ENCODE data around the gene CLCN1.

CLCN1 gene

GRCh38 chr7:143337216-143337615 is 21.3 kb downstream of the CLCN1 start:
- DNase-seq (ENCODE audit: low spot score), result no peak

DNA sequence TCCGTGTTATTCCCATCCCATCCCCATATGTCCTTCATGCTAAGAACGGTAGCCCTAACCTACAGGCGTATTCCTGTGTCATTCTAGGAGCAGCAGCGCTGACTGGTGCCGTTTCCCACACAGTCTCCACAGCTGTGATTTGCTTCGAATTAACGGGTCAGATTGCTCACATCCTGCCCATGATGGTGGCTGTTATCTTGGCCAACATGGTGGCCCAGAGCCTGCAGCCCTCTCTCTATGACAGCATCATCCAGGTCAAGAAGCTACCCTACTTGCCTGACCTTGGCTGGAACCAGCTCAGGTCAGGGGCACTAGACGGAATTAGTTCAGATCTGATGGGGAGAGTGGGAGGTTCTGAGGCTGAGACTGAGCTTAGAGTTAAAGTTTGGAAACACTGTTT is 25.9 kb downstream of the CLCN1 start:
- no peak for DNase-seq (ENCODE audit: low spot score)

DNA sequence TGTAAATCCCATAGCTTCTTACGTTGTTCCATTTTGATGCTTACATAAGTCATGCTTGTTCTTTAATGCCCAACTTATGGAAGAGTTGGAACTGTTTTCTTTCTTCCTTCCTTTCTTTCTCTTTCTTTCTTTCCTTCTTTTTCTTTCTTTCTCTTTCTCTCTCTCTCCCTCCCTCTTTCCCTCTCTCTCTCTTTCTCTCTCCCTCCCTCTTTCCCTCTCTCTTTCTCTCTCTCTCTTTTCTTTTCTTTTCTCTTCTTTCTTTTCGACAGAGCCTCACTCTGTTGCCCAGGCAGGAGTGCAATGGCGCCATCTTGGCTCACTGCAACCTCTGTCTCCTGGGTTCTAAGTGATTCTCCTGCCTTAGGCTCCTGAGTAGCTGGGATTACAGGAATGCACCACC is 27.7 kb downstream of the CLCN1 start:
- DNase-seq (ENCODE audit: low spot score), result no peak

- DNase-seq (ENCODE audit: low spot score), result peak; percentile 83
Observed at GRCh38 chr7:143345428-143345900, 29.6 kb downstream of the CLCN1 start.

DNA sequence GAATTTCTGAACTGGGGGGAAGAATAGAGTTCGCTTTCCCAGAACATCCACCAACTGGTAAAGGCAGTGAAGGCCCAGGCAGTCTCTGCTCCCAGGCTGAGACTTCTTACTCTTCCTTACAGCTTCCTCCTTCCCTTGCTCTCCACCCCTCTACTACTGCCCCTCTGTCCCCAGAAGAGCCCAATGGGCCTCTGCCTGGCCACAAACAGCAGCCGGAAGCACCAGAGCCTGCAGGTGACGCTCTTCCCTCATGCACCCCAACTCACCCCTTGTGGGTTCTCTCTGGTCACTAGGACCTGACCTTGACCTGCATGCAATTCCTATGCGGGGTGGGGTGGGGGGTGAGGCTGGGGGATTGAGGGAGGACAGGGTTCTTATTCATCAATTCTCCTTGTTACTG is 30.1 kb downstream of the CLCN1 start:
- DNase-seq (ENCODE audit: low spot score), result no peak

DNA sequence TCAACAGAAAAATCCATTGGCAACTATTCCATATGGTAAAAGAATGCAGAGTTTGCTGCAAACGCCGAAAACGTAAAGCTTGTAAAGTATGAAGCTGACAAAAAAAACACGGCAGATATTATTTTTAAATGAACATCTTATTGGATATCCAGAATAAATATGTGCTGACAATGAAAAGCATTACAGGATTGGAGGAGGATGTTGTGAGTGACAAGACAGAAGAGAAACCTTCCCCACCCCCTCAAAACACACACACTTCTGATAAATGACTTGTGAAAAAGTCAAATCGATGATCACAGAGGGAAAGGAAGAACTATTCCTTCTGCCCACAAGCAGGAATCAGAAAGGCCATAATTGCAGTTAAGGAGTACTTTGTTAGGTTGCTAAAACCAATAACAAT is 32.0 kb downstream of the CLCN1 start:
- no peak for DNase-seq (ENCODE audit: low spot score)

GRCh38 chr7:143351060-143351459 is 35.1 kb downstream of the CLCN1 start:
- DNase-seq (ENCODE audit: low spot score), result no peak

- DNase-seq (ENCODE audit: low spot score), result no peak
Observed at GRCh38 chr7:143351574-143351973, 35.7 kb downstream of the CLCN1 start.

DNA sequence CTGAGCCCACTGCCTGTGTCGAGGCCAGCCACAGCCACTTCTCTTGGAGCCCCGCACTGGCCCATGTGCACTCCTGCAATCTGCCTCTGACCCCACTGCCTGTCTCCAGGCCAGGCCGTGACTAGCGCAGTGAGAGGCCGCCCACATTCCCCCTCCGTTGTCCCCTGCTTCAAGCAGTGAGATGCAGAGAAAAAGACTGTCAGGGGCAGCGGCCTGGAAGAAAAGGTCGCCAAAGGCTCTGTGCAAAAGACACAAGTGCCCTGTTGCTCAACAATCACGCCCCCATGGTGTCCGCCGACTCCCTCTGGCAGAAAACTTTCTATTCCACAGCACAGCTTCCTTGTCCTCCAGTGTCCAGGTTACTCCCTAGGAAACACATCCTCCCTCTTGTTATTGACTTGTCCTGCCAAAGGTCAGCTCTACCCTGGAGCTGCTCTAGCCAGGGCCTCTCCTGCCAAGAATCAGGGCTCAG is 36.7 kb downstream of the CLCN1 start:
- DNase-seq (ENCODE audit: low spot score), result no peak

DNA sequence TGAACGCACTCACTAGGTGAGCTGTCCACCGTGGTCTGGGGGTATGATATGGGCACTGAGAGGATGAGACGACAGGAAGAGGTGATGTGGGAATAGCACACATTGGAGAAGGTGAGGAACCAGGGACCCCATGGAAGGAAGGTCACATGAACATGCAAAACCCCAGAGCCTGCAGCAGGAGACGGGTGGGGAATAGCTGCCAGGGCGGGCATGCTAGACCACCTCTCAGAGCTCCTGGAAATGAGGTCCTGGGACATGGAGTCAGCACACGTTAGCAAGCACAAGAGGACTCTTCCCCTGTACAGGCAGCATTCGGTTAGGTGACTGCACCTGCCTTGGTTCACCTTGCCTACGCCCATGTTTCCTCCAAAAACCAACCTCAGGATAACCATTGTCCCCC is 38.5 kb downstream of the CLCN1 start:
- DNase-seq (ENCODE audit: low spot score), result no peak

- no peak for DNase-seq (ENCODE audit: low spot score)
Observed at GRCh38 chr7:143354965-143355364, 39.1 kb downstream of the CLCN1 start.

GRCh38 chr7:143355450-143356385 is 39.8 kb downstream of the CLCN1 start:
- DNase-seq (ENCODE audit: low spot score), result peak; percentile 44

- DNase-seq (ENCODE audit: low spot score), result no peak
Observed at GRCh38 chr7:143356414-143357050, 40.6 kb downstream of the CLCN1 start.

DNA sequence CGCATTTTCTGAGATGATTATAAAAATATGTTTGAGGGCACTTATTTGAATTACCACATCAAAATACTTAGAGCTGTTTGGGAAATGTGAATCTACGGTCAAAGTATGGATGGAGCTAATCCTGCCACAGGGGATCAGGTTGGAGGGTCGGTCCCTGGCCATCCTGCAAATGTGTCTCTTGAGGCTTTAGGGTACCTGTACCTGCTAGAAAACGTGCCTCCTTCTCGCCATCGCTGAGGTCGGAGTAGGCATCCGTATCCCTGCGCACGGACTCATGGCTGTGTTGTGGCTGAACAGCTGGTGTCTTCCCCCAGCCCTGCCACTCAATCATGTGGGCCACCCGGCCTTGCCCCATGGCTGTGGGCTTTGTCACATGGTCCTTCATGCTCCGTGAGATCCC is 42.7 kb downstream of the CLCN1 start:
- DNase-seq (ENCODE audit: low spot score), result no peak

DNA sequence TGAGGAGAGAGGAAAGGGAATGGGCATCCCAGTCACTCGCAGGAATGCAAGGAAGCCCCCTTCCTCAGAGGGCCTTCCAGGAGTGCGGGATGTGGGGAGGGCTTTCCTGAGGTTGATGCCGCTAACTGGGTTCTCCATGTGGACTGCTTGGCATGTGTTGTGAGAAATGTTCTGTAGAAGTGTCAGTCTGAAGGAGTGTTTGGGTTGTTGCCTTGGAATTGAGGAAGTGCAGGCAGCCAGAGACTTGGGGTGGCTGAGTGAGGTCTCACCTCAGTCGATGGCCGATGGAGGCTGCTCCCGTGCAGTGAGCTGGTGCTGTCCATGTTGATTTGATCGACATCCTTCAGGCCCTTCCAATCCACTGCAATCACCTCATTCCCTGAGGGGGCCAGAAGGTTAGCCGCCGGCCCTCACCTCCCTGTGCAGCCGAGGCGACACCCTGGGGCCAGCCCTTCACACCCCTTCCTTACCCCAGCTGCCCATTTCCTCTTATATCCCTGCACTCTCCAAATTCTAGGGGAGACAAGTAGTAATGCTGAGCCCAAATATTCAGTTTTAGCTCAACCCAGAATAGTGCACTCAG is 44.0 kb downstream of the CLCN1 start:
- DNase-seq (ENCODE audit: low spot score), result no peak

DNA sequence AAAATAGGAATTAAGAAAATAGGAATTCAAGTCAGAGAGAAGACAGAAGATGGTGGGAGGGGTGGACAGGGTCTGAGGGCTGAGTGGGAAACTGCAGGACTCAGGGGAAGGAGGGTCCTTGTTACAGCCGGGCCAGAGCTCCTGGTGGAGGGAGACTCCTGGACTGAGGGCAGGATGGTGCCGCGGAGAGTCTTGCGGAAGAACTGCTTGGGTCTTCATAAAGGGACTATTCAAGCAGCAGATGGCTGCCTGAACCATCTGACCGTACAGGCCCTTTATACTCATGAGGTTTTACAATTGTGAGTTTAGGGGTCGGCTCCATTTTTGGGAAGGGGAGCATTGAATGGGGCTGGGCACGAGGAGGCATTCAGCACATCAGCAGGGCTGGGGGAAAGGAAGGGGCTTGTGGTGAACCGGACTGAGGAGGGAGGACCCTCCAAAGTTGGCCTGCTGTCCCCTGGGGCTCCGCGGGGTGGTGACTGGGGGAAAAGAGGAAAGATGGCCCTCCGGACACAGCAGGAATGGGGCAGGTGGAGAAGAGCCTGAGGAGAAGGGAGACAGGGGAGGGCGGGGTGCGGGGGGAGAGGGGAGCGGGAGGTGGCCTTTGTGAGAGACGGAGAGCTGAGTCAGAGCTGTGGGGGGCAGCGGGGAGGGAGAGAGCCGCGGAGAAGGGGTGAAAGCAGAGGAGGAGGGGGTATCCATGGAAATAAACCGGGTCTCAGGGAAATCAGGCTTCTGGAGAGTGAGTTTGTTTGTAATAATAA is 45.1 kb downstream of the CLCN1 start:
- peak; percentile 84 for DNase-seq (ENCODE audit: low spot score)

GRCh38 chr7:143361552-143362130 is 45.7 kb downstream of the CLCN1 start:
- DNase-seq (ENCODE audit: low spot score), result peak; percentile 75

DNA sequence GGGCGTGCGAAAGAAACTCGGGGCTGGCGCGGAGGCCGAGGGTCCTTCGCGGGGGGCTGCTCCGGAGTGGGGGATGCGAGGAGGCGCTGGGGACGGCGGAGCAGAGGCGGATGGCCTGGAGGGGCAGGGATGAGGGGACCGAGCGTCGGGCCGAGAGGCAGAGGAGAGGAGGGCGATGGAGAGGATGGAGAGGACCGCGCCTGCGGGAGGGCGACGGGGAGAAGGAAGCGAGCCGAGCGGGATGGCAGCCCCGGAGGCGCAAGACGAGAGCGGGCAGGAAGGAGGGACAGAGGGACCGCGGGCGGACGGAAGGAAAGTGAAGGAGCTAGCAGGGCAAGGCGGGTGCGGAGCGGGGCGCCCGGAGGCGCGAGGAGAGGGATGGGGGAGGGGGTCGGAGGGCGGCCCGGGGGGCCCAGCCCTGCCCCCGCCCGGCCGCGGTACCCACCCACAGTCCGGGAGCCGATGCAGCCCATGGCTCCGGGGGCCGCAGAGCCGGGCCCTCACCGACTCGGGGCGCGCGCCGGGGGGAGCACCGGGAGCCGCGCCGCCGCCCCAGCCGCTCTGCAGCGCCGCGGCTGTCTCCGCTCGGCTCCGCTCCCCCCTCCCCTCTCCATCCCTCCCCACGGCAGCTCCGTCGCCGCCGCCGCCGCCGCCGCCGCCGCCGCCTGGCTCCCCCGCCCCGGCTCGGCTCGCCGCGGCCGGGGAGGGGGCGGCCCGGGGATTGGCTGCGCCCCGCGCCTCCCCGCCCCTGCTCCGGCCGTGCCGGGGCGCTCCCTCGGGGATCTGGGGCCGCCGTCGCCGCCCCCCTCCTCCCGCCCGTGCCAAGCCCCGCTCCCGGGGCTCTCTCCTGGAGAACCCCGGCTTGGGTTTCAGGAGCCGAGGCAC is 46.5 kb downstream of the CLCN1 start, which contains the start of gene FAM131B:
Gene FAM131B, minus strand, starts transcription at position 583 of the 885 bp plus-strand sequence. Its CDS starts 110 bp downstream, at position 473.
- DNase-seq (ENCODE audit: low spot score), result peak; percentile 91

DNA sequence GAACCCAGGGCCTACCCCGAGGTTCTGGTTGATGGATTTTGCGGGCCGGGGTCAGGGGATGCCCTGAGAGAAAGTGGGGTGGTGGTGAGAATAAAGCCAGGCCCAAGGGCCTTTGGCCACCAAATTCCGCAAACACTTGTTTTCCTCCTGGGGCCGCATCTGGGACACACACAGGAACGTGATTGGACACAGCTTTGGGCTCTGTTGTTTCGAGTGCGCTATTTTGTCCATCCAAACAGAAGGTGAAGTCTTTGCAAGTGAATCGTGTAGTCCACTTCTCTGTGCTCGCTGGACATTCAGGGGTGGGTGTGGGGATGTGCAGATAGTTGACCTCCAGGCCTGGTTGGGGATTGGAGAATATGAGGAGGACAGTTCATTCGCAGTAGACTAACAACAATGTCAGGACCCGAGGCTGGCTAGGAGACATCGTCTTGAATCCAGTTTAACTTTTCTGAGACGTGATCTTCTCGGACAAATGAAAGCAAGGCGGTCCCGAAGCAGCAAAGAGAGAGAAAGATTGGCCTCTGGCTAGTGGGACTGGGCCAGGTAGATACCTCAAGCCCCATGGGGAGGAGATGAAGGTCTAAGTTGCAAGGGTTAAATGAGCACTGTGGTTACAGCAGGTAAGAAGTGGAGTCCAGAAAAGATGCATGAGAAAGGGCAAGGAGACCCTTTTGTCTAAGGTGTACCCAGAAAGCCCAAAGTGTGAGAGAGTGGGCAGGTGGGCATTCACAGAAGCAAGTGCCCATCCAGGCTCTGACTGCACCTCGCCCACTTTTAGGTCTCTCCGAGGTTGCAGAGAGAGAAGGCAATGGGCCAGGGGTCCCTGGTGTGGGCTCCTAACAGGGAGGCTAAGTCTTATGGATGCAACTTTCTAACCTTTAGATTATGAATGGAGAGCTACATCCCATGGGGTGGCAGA is 47.4 kb downstream of the CLCN1 start:
- no peak for DNase-seq (ENCODE audit: low spot score)
